Sigmoid colon (tissue), 3 donors: Measurements from ENCODE around the gene INA.

Experiments
- POLR2A ChIP-seq, 2 donors: fragments of 450-650 bp; IDR thresholded peaks; one replicate each; pipeline ENCODE4 v1.6.1; 2016; ENCODE audit warnings: antibody characterized with exemption in 2 of 2, mild to moderate bottlenecking in 2 of 2, moderate library complexity in 2 of 2
- TF ChIP-seq, protein P1 (sequence below), 4 experiments: fragments of 450-650 bp in 3 of 4; fragments of 200-600 bp in 1 of 4; IDR thresholded peaks; one replicate each; pipeline ENCODE4 v1.5.1; 2016 to 2019; ENCODE audit warnings: antibody characterized with exemption in 4 of 4, mild to moderate bottlenecking in 3 of 4, moderate library complexity in 2 of 4

GRCh38 chr10:103278862-103279298 lies 1.9 kb downstream of the INA start:
- no peak for TF ChIP-seq POLR2A (IDR thresholded peaks at IDR 0.05)
- TF ChIP-seq, protein P1, sequence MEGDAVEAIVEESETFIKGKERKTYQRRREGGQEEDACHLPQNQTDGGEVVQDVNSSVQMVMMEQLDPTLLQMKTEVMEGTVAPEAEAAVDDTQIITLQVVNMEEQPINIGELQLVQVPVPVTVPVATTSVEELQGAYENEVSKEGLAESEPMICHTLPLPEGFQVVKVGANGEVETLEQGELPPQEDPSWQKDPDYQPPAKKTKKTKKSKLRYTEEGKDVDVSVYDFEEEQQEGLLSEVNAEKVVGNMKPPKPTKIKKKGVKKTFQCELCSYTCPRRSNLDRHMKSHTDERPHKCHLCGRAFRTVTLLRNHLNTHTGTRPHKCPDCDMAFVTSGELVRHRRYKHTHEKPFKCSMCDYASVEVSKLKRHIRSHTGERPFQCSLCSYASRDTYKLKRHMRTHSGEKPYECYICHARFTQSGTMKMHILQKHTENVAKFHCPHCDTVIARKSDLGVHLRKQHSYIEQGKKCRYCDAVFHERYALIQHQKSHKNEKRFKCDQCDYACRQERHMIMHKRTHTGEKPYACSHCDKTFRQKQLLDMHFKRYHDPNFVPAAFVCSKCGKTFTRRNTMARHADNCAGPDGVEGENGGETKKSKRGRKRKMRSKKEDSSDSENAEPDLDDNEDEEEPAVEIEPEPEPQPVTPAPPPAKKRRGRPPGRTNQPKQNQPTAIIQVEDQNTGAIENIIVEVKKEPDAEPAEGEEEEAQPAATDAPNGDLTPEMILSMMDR (IDR thresholded peaks at IDR 0.05): no peak
